ENCODE data around the gene HRH3. TPM values are rescaled to one million over a fixed set of nuclear protein-coding genes. Genes with fewer than 3 reads are reported as not detected.

Gene HRH3
- total RNA-seq, 1 experiment from 2014 or later: 1.8 TPM

DNA sequence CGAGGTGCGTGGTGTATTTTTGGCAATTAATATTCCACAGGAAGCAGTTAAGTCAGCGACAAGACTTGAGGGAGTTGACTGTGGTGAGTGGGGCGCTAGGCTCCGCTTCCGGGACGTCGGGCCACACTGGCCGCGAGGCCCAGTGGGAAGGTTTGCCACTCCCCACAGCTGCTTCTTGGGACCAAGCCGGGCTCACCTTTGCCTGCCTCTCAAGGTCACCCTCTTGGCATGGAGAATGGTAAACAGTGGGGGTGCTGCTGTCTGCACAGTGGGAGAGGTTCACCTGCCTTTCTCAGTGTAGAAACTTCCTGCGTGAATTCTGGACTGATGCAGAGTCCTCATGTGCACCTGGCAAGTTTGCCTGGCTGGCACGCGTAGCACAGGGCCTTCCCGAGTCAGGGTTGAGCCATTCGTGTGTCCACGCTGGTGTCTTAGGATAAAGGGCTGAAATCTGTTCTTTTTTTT is 24.6 kb upstream of the HRH3 start:
- Histone ChIP-seq H2AK5ac (ENCODE audit: insufficient read length, low read length) (no peak overlapping the region), H3K79me1 (ENCODE audit: insufficient read depth, low read depth, low read length, poor library complexity, severe bottlenecking) (peaks cover 5% of the 10 kb centered on the region), H4K91ac (ENCODE audit: insufficient read length, low read depth, low read length) (no peak overlapping the region), H3K9ac (ENCODE audit: extremely low read depth, insufficient read length, low read length) (no peak overlapping the region), H2BK15ac (ENCODE audit: low read depth, low read length) (no peak overlapping the region), H3K79me2 (ENCODE audit: insufficient read depth, low read length) (peaks cover 17% of the 10 kb centered on the region; the same call in 1 of the 2 replicates), H4K5ac (ENCODE audit: insufficient read length, low read depth, low read length) (no peak overlapping the region), H3T11ph (ENCODE audit: low read length) (no peak overlapping the region), H2AFZ (ENCODE audit: low read length) (no peak overlapping the region), H3K4me2 (ENCODE audit: insufficient read depth, insufficient read length, low read length) (no peak overlapping the region), H4K8ac (replicated peaks; ENCODE audit: insufficient read length, low read depth, low read length) (no peak overlapping the region), H2BK20ac (ENCODE audit: low read depth, low read length, poor library complexity, severe bottlenecking) (no peak overlapping the region), H3K56ac (ENCODE audit: insufficient read length, low read depth, low read length) (no peak overlapping the region), H2BK5ac (ENCODE audit: insufficient read length, low read length) (no peak overlapping the region), H3K23ac (ENCODE audit: insufficient read length, low read depth, low read length) (no peak overlapping the region), H3K27me3 (ENCODE audit: insufficient read depth, low read length) (no peaks in the 10 kb centered on the region), H3K23me2 (ENCODE audit: insufficient read length, low read depth, low read length, poor library complexity, severe bottlenecking) (no peaks in the 10 kb centered on the region), H2BK120ac (ENCODE audit: low read depth, low read length, poor library complexity, severe bottlenecking) (no peak overlapping the region), H3K18ac (ENCODE audit: insufficient read length, low read depth, low read length) (no peak overlapping the region), H3K4ac (ENCODE audit: low read depth, low read length) (no peak overlapping the region), H3K27ac (ENCODE audit: insufficient read length, low read depth, low read length) (no peak overlapping the region), H3K14ac (ENCODE audit: insufficient read depth, low read length) (no peak overlapping the region), H2BK12ac (ENCODE audit: insufficient read length, low read depth, low read length) (no peak overlapping the region), H4K20me1 (ENCODE audit: control insufficient read depth, insufficient read depth, insufficient read length) (no peaks in the 10 kb centered on the region), H3K4me1 (ENCODE audit: insufficient read depth, low read length) (no peaks in the 10 kb centered on the region; the same call in 1 of the 2 replicates), H3K9me3 (ENCODE audit: control insufficient read depth, low read depth, low read length) (no peaks in the 10 kb centered on the region)
- Mint-ChIP-seq H3K27ac (peak overlapping the region in 1 of 3 experiments; percentile 61; a peak in 1 of 7 replicates), H3K27me3 (ENCODE audit: low read depth) (no peaks in the 10 kb centered on the region), H3K4me3 (no peak overlapping the region), H3K4me1 (peaks cover 20 to 22% of the 10 kb centered on the region in 2 experiments), H3K36me3 (ENCODE audit: insufficient read depth in 1 of 3, low read depth in 3 of 3) (peaks cover 0 to 20% (median 15%) of the 10 kb centered on the region in 3 experiments; a peak in 5 of 7 replicates), H3K9me3 (no peaks in the 10 kb centered on the region; a peak in 1 of 5 replicates)
- no CpG with 5 or more reads among the region's 17 CpGs for WGBS (ENCODE audit: extremely low coverage, insufficient read length, low lambda C conversion rate)
- no peak for DNase-seq
- TF ChIP-seq, protein P1, sequence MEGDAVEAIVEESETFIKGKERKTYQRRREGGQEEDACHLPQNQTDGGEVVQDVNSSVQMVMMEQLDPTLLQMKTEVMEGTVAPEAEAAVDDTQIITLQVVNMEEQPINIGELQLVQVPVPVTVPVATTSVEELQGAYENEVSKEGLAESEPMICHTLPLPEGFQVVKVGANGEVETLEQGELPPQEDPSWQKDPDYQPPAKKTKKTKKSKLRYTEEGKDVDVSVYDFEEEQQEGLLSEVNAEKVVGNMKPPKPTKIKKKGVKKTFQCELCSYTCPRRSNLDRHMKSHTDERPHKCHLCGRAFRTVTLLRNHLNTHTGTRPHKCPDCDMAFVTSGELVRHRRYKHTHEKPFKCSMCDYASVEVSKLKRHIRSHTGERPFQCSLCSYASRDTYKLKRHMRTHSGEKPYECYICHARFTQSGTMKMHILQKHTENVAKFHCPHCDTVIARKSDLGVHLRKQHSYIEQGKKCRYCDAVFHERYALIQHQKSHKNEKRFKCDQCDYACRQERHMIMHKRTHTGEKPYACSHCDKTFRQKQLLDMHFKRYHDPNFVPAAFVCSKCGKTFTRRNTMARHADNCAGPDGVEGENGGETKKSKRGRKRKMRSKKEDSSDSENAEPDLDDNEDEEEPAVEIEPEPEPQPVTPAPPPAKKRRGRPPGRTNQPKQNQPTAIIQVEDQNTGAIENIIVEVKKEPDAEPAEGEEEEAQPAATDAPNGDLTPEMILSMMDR (conservative IDR thresholded peaks at IDR 0.05): no peak
